Ramos (cell line): ENCODE results near the gene HINT2.

ENCODE experiments used
- in situ Hi-C: fragments of 300-500 bp; cut with MboI; formaldehyde crosslinking; loops from one replicate; pipeline ENCODE4 v1.14.3; 2022; ENCODE audit warnings: low sequenced_read_pairs; ENCODE audit not compliant: unreplicated experiment

Gene HINT2

DNA sequence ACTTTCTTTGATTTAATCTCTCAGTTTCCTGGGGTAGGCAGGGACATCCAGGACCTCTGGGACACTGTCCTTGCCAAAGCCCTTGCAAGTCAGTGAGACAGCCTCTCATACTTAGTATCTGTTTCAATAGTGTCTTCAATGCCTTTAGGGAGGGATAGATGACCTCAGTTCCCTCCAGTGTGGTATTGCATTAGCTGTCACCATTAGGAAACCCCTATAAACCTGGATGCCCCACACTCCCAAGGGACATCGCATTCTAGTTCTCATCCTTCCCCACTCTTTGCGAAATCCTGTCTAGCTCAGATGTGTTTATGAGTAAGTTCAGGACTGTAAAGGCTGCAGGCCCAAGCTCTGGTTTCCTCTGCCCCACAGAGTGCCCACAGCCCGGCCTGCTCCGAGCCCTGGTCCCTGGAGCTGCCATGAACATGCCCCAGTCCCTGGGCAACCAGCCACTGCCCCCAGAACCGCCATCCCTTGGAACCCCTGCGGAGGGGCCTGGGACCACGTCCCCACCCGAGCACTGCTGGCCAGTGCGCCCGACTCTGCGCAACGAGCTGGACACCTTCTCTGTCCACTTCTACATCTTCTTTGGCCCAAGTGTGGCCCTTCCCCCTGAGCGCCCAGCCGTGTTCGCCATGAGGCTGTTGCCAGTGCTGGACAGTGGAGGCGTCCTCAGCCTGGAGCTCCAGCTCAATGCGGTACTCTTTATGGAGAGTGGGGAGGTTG, 27.3 kb upstream of the HINT2 start:
- in situ Hi-C loops = no loop called here

DNA sequence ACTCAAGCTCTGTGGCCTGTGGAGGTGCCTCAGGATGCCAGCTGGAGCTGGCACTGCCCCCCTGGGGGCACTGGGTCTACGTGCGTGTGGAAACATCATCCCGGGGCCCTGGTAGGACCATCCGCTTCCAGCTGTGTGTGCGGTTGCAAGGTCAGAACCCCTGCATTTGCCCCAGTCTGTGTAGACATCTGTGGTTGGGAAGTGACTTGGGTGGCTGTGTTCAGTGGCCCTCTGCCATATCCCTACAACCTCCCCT, 26.7 kb upstream of the HINT2 start:
- in situ Hi-C loops = no loop called here

GRCh38 chr9:35840881-35841644, 26.2 kb upstream of the HINT2 start:
- in situ Hi-C loops = no loop called here

- in situ Hi-C loops = no loop called here
Observed at GRCh38 chr9:35839926-35840325, 25.1 kb upstream of the HINT2 start.

DNA sequence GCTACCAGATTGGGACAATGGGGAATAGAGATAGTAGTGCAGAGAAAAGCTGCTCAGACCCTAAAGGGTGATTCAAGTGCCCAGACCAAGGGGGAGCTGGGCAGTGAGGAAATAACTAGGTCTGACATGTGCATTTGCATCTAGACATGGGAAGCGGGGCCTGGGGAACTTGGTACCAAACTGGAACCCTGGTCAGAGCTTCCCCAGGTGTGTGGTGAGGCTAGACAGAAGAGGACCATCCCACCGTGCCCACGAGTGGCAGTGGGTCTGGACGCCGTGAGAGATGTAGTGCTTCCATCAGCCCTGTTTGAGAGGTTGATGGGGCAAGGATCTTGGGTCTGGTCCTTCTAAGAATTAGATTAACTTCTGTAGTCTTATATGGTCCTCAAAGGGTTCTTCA, 21.8 kb upstream of the HINT2 start:
- in situ Hi-C loops = no loop called here

- in situ Hi-C loops = no loop called here
Observed at GRCh38 chr9:35835766-35836165, 20.9 kb upstream of the HINT2 start.

- in situ Hi-C loops = no loop called here
Observed at GRCh38 chr9:35835216-35835632, 20.4 kb upstream of the HINT2 start.

DNA sequence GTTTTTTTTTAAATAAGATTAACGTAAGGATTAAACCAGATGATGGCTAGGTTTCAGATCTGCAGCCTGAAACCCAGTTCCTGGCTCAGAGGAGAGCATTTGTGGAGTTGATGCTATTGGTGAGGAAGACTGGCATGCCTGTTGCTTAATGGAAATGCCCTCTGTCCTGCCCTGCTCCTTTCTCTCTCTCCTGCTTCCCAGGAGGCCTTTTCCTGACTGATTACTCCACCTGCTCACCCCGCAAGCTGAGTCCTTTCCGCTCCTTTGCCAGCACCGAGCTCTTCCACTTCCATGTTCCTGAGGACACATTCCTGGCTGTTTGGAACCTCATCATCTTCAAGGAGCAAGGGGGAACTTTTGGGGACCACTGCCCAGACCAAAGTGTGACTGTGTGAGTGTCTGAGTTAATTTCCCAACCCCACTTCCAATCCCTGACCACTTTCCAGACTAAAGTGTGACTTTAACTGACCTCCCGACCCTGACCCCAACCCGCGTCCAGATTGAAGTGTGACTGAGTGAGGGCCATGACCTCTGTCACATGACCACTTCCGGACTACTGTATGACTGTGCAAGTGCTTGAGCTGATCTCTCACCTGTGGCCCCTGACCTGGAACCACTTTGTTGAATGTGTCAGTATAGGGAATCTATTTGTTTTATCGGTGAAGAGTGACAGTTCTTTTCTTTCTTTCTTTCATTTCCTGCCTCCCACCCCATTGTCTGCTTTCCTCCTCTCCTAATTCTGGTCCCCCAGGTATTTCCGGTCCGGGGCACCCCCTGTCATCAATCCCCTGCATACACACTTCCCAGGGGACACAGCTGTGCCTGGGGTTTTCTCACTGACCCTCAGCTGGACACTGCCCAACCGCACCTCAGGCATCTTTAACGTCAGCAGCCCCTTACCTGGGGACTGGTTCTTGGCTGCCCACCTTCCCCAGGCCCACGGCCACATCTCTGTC, 19.7 kb upstream of the HINT2 start:
- in situ Hi-C loops = no loop called here

DNA sequence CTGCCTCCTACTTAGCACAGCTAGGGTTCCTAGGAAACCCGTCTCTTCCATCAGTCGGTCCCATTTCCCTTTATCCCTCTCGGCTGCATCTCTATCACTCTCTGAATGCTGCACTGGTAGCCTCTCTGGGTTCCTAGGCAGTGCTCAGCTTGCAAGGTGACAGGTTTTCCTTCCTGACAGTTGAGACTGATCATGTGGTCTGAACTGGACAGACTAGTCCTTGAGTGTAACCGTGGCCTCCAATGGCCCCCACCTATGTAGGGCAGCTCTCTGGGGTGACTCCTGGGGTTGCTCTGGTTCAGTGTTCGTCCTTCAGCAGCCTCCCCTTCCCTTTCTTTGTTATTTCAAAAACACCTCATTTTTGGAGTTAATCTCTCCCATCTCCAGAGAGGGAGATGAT, 18.0 kb upstream of the HINT2 start:
- in situ Hi-C loops = no loop called here

DNA sequence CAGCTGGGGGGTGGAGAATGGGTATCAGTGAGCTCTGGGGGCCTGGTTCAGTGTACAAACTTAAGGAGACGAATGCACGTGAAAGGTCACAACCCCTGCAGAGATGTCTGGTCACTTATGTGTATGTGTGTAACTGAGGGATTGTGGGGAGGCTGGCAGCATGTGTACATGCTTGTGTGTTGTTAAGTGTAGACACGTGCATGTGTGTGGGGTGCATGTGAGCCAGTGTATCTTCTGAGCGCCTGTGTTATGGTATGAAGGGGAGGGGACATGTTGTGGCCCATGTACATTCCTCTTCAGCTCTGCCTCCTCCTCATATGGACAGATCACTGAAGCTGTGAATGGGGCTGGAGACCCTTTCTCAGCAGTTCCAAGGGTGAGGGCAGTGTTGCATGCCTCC, 16.2 kb upstream of the HINT2 start:
- in situ Hi-C loops = no loop called here

GRCh38 chr9:35829764-35830096, 14.9 kb upstream of the HINT2 start:
- in situ Hi-C loops = no loop called here

- in situ Hi-C loops = no loop called here
Observed at GRCh38 chr9:35829084-35829763, 14.4 kb upstream of the HINT2 start, which contains the start of gene TMEM8B. Gene TMEM8B, plus strand, starts transcription at chr9:35829228. Its CDS starts 220 bp downstream, at chr9:35829448.

- in situ Hi-C loops = no loop called here
Observed at GRCh38 chr9:35828716-35829083, 13.9 kb upstream of the HINT2 start, which contains the start of gene FAM221B. Gene FAM221B, minus strand, starts transcription at chr9:35828732. Its CDS starts 2,571 bp downstream, at chr9:35826161.

GRCh38 chr9:35827486-35827885, 12.6 kb upstream of the HINT2 start:
- in situ Hi-C loops = no loop called here

DNA sequence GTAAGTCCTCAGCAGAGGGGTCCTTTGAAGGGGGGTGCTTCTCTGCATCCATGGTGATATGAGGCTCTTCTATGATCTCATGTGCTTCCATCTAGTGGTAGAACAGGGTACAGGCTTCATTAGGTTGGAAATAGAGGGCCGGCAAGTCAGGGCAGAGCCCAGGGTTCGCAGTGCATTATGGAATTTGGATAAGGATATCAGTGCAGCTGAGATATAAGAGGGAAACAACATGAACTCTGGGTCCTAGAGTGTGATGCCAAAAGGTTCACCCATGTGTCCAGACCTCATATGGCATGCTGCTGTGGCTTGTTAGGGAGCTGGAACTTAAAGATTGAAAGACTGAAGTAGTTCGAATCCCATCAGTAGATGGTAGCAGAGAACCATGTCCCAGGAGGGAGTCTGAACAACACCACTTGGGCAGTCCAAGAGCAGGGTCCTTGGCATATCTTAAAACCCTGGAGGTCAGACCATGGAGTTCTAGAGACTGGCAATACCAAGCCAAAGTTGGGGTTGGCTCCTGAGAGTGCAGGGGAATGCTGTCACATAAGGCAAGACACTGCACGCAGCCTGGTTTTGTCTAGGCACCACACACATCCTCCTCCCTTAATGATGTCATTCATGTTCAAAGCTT, 11.3 kb upstream of the HINT2 start:
- in situ Hi-C loops = no loop called here

- in situ Hi-C loops = no loop called here
Observed at GRCh38 chr9:35822926-35823325, 8.1 kb upstream of the HINT2 start.

GRCh38 chr9:35820076-35820475, 5.2 kb upstream of the HINT2 start:
- in situ Hi-C loops = no loop called here

DNA sequence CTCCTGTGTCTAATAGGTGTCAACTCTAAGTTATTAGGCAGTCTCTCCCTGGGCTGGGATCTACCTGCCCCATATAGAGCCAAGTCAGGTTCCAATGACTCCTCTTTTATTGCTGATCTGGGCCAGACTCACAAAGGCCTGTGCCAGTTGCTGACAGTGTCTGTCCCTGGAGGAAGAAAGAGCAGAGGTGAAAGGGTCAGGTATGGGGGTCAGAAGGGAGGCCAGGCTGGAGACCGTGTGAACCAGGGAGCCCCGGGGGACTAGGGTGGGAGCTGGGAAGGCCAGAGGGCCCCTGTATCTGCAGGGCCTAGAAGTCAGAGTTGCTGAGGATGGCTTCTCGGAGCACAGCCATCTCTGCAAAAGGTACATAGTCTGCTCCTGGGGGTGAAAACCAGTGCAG, 3.5 kb upstream of the HINT2 start:
- in situ Hi-C loops = no loop called here

DNA sequence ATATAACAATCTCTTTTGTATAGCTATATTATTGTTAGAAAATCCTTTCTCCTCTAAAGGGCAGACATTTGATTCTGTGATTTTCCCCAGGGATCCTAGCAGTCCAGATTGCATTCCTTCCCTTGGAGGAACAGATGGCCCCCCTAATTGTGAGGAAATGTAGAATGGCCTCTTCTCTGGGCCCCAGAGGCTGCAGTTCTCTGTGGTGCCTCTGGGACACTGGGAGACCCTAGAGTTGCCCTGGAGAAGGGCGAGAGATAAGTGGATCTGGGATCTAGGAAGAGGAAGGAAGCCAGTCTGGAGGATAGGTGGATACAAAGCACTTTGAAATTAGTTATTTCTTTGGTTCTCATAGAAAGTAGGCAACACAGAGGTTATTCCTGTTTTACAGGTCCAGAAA, 1.9 kb upstream of the HINT2 start:
- in situ Hi-C loops = no loop called here
